ENCODE measurements around the gene ATP12A. TPM values are rescaled to one million over a fixed set of nuclear protein-coding genes. Genes with fewer than 3 reads are reported as not detected.

ATP12A gene
- total and polyA plus RNA-seq, 9 donors = 0.05 TPM; not detected in 8

GRCh38 chr13:24738366-24738847 is 58.2 kb downstream of the ATP12A start:
- TF ChIP-seq CTCF (IDR thresholded peaks at IDR 0.05) = no peak
- no peak for TF ChIP-seq EP300 (IDR thresholded peaks at IDR 0.05)
- TF ChIP-seq POLR2A (IDR thresholded peaks at IDR 0.05) = no peak
- Histone ChIP-seq H3K4me3 (no peak overlapping the region), H3K4me1 (ENCODE audit: insufficient read depth) (no peaks in the 10 kb centered on the region), H3K9me3 (no peaks in the 10 kb centered on the region), H3K27ac (no peak overlapping the region), H3K27me3 (no peaks in the 10 kb centered on the region), H3K36me3 (no peaks in the 10 kb centered on the region)
- WGBS, 3 donors = 79 to 94% (median 93%) methylated on average over 5 of the region's 5 CpGs
- DNase-seq = no peak
- intact Hi-C loops (cut with DNase I) = no loop called here

- WGBS, 3 donors = 89 to 94% (median 92%) methylated on average over 12 of the region's 12 CpGs
- no peak overlapping the region for H3K4me3 ChIP-seq
- no peaks in the 10 kb centered on the region for H3K9me3 ChIP-seq
- DNase-seq = no peak
- intact Hi-C loops (cut with DNase I) = no loop called here
- no peaks in the 10 kb centered on the region for H3K4me1 ChIP-seq (ENCODE audit: insufficient read depth)
- no peak overlapping the region for H3K27ac ChIP-seq
- H3K36me3 ChIP-seq = no peaks in the 10 kb centered on the region
- TF ChIP-seq EP300 (IDR thresholded peaks at IDR 0.05) = no peak
- no peak for TF ChIP-seq CTCF (IDR thresholded peaks at IDR 0.05)
- TF ChIP-seq POLR2A (IDR thresholded peaks at IDR 0.05) = no peak
- no peaks in the 10 kb centered on the region for H3K27me3 ChIP-seq
Measured at GRCh38 chr13:24740014-24740890, 60.0 kb downstream of the ATP12A start.

GRCh38 chr13:24741016-24741662 is 60.9 kb downstream of the ATP12A start:
- TF ChIP-seq EP300 (IDR thresholded peaks at IDR 0.05) (no peak), POLR2A (IDR thresholded peaks at IDR 0.05) (no peak), CTCF (IDR thresholded peaks at IDR 0.05) (no peak)
- H3K36me3 ChIP-seq = no peaks in the 10 kb centered on the region
- 82 to 92% (median 84%) methylated on average over 9 to 11 of the region's 11 CpGs for WGBS, 3 donors
- intact Hi-C loops (cut with DNase I) = no loop called here
- no peak for DNase-seq
- H3K9me3 ChIP-seq = no peaks in the 10 kb centered on the region
- H3K4me3 ChIP-seq = no peak overlapping the region
- no peaks in the 10 kb centered on the region for H3K27me3 ChIP-seq
- H3K27ac ChIP-seq = no peak overlapping the region
- no peaks in the 10 kb centered on the region for H3K4me1 ChIP-seq (ENCODE audit: insufficient read depth)

GRCh38 chr13:24741791-24742190 is 61.6 kb downstream of the ATP12A start:
- no peak for DNase-seq
- Histone ChIP-seq H3K27me3 (no peaks in the 10 kb centered on the region), H3K27ac (no peak overlapping the region), H3K36me3 (no peaks in the 10 kb centered on the region), H3K9me3 (no peaks in the 10 kb centered on the region), H3K4me1 (ENCODE audit: insufficient read depth) (no peaks in the 10 kb centered on the region), H3K4me3 (no peak overlapping the region)
- WGBS, 3 donors = 59 to 63% (median 59%) methylated on average over 8 of the region's 8 CpGs
- no peak for TF ChIP-seq CTCF (IDR thresholded peaks at IDR 0.05)
- no peak for TF ChIP-seq POLR2A (IDR thresholded peaks at IDR 0.05)
- no peak for TF ChIP-seq EP300 (IDR thresholded peaks at IDR 0.05)
- intact Hi-C loops (cut with DNase I) = no loop called here

Measured in ovary (tissue), 9 donors.